Activated CD8-positive, alpha-beta memory T cell treated with anti-CD3 and anti-CD28 coated beads, Interleukin-2, amount 50 U/mL, for 24 hours (primary cell): ENCODE measurements around the gene LCN9.
"Not testable (repeated sequence)": the region's sequence is repeated elsewhere in the genome, so short reads cannot be mapped to it uniquely, and the experiment has no call there.

ENCODE experiments used
- DNase-seq: peaks from one replicate; pipeline ENCODE4 v3.0.0-alpha.2; 2020; ENCODE audit errors: extremely low read depth

LCN9 gene, protein sequence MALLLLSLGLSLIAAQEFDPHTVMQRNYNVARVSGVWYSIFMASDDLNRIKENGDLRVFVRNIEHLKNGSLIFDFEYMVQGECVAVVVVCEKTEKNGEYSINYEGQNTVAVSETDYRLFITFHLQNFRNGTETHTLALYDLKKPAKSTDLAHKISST

DNA sequence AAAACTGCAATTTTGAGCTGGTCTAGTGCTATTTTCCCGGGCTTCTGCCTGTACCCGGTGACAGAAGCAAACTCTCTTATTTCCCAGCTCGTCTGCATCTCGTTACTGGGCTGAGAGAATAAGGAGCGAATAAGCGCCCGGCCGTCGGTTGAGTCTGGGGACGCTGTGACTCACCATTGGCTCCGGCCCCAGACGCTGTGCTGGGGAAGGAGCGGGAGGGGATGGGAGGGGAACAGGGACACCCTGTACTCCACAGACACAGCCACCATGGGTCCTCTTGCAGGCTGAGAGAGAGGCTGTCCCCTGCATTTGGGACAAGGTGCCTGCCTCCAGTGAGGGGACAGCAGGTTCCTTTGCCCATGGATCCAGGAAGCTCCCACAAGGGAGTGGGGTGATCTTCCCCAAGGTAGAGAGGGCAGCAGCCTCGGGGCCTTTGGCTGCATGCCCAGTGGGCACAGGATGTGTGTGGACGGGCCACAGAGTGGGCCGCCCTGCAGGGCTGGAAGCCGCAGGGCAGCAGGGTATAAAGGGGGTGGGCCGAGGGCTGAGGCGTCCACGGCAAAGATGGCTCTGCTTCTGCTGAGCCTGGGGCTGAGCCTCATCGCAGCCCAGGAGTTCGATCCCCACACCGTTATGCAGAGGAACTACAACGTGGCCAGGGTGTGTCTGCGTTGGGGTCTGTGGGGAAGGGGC lies at the start of gene LCN9:
Gene LCN9, plus strand, starts transcription at position 552 of the 693 bp plus-strand sequence. Its CDS starts 13 bp downstream, at position 565.
- DNase-seq: no peak

DNA sequence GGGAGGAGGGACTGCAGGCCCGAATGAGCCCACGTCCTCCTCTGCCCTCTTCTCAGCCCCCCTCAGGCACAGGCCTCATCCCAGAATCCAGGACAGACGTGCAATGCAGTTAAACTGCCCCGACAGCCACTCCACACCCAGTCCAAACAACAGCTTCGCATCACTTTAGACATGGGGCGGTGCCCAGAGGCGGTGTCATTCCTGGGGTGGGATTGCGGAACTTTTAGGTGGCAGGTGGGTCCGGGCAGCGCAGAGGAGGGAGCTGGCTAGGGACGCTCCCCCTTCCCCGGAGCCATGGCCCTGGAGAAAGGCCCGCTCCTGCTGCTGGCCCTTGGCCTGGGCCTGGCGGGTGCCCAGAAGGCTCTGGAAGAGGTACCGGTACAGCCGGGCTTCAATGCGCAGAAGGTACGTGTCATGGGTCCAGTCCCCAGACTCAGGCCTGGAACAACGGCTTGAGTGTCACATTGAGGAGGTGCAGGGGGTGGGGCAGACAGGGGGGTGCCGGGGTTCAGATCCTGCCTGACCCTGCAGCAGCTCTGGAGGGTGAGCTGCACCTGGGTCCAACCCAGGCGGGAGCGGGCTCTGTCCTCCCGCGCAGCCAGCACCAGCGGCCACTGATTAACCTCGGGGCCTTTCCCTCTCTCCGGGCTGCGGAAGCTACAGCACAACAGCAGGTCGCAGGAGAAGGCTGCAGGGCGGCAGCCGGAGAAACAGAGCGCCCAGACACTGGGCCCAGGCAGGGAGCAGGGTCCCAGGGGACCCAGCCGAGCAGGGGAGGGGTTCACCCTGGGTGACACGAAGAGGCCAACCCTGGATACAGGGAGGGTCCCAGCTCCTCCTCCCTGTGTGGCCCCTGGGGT lies 48.9 kb upstream of the LCN9 start:
- DNase-seq: no peak

DNA sequence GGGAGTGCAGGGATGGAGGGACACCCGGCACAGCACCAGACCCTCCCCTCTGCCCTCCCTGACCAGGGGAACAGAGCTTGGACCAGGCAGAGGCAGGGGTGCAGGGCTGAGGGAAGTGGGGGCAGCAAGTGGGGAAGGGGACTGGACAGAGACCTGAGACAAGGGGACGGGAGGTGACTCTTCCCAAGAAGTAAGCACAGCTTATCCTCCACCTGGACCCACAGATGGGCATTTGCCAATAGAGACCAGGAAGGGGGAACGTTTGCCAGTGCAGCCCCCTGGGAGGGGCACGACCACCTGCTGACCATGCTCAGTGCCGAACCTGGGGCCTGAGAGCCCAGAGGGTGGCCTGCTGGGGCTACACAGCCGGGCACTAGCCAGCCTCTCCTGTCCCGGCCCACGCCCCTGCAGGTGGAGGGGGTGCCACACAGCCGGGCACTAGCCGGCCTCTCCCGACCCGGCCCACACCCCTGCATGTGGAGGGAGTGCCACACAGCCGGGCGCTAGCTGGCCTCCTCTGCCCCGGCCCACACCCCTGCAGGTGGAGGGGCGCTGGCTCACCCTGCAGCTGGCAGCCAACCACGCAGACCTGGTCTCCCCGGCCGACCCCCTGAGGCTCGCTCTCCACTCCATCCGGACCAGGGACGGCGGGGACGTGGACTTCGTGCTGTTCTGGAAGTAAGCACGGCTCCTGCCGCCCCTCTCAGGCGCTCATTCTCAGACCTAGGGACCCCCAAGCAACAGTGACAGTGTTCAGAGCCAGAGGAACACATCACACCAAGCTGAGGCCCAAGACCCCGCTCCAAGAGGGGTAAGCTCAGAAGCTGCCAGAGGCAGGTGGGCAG lies 48.1 kb upstream of the LCN9 start:
- no peak for DNase-seq

DNA sequence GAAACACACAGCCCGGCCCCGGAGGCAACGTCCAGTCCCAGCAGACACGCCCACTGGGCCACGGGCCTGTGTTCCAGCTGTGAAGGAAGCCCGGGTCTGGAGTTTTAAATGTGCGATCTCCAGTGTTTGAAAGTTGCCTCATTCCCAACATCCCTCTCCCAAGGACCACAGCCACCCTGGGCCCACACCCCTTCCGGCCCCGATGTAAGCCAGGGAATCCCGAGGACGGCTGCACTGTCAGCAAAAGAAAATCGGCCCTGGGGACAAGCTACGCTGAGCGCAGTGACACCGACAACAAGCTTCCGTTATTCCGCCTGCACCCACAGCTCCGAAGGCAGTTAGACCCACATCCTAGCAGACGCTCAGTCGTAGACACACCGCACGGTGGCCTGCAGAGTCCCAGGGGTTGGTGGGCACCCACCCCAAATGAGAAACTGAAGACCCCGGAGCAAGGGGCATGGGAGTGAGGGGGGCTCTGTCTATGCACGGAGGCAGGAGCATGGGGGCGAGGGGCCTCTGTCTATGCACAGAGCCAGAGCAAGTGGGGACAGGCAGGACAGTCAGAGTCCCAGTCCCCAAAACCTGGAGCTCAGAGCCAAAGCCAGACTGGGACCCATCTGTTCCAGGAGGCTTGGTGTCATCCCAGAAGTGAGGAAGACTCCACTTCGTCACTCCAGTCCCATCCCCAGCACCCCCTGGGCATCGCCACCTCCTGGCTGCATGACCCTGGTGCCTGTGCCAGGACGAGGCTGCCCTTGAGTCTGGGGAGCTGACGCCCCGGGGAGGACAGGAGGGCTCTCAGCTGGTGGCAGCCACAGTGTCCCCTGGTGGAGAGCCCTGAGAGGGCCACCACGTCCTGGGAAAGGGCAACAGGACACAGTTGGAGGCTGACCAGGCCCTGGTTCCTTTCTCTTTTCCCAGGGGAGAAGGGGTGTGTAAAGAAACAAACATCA lies 47.2 kb upstream of the LCN9 start:
- no peak for DNase-seq

DNA sequence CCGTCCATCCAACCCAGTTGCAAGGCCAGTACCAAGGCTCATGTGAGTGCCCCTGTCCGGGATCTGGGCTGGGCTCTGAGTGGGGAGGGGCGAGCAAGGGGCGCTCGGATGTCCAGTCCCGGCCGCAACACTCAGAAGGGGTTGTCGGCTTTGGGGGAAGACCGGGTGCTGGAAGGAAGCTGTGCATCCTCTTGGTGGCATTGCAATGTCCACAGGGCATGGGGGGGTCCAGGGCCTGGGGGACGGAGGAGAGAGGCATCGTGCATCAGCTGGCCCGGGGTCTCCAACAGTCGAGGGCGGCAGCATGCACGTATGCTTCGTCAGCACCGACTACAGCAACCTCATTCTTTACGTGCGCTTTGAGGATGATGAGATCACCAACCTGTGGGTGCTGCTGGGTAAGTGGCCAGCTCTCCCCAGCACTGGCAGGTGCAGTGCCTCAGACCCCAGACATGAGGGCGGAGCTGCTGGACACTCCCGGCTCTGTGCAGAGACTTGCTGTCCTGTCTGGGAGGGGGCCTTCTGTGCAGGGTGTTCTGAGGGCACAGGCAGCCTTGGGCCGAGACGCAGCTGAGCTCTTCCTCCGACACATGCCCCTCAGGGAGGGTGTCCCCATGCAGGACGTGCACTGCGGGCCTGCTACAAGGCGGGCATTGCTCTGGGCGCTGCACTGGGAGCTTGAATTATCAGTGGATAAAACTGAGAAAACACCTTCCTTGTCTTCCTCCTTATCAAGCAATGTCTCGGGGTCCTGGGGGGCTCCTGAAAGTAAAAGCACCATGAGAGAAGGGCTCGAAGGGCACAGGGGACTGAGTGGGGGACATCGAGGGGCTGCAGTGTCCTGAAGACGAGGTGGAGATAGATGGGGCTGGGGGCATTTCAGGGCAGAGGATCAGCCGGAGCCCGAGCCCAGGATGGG lies 46.2 kb upstream of the LCN9 start:
- no peak for DNase-seq

DNA sequence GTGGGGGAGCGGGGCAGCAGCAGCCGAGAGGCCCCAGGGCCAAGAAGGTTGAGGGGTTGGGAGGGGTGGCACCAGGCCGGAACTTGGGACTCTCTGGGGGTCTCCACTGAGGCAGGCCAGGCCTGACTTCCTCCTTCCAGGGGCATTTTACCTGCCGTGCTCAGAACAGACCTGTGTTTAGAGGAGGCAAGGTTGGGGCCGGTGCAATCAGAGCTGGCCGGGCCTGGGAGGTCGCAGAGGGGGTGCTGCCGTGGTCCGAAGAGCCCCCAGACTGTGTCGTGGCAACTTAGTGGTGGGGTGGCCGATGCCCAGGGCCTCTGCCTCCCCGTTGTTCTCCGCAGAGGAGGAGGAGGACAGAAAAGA lies 45.6 kb upstream of the LCN9 start:
- DNase-seq: no peak

DNA sequence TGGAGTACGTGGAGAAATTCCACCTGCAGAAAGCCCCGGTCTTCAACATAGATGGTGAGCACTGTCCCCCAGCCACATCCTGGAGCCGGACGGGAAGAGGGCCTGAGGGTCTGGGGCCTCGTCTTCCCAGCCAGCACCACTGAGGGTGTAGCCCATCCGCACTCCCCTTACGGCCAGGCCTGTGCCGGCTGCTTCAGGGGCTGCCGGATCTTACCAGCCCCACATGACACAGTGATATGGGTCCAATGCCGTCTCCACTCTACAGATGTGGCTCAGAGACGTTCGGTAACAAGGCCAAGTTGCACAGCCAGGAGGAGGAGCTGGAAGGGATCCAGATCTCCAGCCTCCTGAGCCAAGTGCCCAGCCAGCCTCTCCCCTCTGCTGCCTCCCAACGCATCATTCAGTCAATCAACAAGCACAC lies 45.1 kb upstream of the LCN9 start:
- DNase-seq: no peak

DNA sequence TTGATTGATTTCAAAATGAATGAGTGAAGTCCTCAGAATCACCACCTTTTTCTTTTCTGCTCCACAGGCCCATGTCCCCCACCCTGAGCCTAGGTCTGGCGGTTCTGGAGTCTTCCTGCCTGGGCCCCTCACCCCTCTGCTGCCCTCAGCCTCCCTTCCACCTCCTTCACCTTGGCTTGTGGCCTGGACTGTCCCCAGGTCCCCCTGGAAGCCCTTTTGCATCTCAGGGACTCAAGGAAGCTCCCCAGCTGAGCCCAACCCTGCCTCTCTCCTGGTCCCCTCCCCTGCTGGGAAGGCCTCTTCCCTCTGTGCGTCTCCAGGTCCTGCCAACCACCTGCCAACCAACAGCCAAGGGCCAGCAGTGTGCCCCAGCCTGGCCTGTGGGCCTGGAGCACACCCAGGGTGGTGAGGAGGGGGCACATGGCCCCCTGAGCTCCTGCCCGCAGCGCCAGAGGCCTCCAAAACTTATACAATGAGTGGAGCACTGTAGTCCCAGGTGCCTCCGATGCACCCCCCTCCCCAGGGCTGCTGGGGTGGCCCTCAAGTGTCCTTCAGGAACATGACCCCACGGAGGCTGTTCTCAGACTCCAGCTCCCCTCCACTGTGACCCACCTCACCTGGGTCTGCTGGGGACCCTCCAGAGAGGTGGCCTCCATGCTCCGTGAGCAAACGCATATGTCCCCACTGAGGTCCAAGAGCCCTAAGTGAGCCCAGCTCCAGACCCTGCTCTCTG lies 44.1 kb upstream of the LCN9 start:
- no peak for DNase-seq

DNA sequence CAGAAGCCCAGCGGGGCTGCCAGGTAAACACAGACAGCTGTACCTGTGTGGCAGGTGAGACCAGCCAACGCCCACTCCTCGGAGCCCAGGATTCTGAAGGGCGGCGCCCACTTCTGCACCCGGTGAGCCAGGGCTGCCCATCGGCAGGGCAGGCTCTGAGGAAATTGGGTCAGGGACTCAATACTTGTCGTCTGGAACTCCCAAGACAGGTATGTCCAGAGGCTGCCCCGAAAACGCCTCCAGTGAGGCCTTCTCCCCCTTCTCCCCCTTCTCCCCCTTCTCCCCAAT lies 43.6 kb upstream of the LCN9 start:
- DNase-seq: no peak

DNA sequence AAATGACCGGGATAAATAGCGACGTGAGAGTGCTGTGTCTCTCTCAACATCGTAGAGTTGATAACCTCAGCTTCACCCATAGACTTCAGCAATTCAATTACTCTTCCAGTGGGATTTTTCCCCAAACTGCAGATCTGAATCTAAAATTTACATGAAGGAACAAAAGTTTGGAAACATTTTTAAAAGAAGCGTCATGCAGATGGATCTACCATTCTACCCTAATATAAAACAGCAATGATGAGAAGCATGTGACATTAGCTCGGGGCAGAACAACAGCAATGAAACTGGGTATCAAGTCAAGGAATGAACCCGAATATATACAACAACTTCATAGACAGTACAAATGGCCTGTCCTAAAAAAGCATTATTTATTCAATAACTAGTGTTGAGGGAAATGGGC lies 42.6 kb upstream of the LCN9 start:
- DNase-seq: no peak

DNA sequence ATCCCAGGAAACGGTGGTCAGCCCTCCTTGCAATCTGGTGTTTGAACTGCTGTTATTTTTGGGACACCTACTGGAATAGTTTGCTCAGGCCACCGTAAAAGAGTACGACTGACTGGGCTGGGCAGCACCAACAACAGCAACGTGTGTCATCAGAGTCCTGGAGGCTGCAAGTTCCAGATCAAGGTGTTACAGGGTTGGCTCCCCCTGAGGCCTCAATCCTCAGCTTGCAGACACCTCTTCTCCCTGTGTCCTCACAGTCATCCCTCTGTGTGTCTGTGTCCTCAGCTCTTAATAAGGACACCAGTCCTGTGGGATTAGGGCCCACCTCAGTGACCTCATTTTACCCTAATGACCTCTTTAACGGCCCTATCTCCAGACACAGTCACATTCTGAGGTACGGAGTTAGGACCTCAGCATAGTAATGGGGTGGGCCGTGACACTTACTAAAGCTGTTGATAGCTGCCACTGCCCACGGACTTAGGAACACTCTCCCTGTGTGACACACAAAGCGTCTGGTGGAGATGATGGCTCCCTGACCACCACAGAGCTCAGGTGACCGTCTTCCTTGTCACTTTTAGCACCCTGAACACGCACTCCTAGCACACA lies 40.6 kb upstream of the LCN9 start:
- no peak for DNase-seq

DNA sequence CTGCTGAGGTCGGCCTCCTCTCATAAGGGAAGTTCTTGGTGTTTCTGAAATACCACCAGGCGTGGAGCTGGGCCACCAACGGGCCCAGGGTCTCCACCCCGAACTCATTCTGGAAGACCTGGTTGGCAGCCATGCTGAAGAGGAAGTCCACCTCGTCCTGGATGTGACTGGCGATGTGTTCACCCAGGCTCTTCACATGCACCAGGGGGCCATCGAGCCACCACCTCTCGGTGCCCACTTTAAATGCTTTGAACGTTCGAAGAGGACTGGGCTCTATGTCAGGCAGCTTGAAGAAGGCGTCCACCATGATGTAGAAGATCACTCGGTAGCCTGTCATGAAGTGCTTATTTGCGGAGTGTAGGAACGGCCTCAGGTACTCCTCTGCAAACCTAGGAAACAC lies 38.8 kb upstream of the LCN9 start:
- DNase-seq: no peak

DNA sequence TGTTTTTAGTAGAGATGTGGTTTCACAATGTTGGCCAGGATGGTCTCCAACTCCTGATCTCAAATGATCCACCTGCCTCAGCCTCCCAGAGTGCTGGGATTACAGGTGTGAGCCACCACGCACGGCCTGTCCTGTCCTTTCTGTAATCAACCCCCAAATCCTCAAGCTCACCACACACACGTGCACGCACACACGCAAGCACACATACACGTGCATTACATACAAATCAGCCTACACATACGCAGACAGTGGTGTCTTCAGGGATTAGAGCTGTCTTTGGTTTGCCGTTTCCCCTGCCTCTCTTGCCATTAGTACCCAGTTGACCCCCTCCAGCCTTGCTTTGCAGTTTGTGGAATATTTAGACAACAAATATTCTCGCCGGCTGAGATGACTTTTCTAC lies 30.3 kb upstream of the LCN9 start:
- no peak for DNase-seq

DNA sequence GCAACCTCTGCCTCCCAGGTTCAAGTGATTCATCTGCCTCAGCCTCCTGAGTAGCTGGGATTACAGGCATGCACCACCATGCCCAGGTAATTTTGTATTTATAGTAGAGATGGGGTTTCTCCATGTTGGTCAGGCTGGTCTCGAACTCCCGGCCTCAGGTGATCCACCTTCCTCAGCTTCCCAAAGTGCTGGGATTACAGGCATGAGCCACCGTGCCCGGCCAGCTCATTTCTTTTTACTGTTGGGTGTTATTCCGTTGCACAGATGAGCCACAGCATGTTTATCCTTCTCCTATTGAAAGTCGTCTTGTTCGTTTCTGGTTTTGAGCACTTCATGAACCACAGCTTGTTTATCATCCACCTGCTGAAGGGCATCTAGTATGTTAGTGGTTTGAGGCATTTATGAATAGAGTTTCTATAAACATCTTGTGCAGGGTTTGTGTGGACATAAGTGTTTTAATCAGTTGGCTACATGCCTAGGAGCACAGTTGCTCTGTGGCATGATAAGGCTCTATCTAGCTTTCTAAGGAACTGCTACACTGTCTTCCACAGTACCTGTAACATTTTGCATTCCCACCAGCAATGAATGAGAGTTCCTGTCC lies 26.1 kb upstream of the LCN9 start:
- not testable (repeated sequence) for DNase-seq

DNA sequence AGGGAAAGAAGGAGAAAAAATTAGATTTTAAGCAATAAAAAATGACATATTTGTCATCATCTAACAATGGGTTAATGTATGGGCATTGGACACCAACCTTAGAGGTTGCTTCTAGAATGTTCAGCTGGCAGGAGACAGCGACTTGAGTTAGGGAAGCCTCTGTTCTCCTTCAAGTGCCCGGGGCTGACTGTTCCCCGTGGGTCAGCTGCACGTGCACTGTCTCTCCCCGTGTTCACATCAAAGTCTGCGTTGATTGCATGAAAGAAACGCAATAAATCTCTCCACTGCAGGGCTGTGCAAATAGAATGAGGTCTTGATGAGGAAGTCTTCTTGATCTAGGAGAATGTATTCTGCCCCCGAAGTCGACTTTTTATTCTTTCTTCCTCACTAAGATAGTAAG lies 23.9 kb upstream of the LCN9 start, which contains the start of gene GLT6D1:
Gene GLT6D1, minus strand, starts transcription at position 345 of the 400 bp plus-strand sequence. CDS start 353 bp downstream, outside the sequence.
- no peak for DNase-seq

DNA sequence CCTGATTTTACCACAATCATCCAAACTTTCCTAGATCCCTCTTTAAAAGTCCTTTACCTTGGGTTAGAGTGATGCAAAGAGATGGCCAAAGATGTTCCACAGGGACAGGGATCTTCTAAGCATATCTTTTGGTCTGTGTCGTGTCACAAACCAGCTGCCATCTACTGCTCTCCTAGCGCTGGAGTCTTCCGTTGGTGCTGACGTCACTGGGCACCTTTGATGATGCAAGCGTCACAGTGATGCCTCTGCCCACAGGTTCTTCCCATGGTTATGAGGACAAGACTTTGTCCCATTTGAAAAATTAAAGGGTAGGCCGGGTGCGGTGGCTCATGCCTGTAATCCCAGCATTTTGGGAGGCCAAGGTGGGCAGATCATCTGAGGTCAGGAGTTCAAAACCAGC lies 22.1 kb upstream of the LCN9 start:
- no peak for DNase-seq

DNA sequence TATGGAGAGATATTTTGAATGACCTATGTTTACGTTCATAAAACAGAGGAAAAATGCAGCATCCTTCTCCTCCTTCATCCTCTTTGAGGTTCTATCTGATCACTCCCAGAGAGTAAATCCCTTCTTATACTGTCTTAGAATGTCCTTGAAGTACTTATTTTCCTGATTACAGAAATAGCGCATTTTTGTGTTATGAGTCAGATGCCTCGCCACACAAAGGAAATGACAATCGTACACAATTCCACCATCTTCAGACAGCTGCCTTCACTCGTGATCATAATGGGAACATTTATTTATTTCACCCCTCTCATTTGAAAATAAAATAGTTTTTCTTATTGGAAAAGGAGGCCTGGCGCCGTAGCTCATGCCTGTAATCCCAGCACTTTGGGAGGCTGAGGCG lies 21.4 kb upstream of the LCN9 start:
- DNase-seq: no peak

DNA sequence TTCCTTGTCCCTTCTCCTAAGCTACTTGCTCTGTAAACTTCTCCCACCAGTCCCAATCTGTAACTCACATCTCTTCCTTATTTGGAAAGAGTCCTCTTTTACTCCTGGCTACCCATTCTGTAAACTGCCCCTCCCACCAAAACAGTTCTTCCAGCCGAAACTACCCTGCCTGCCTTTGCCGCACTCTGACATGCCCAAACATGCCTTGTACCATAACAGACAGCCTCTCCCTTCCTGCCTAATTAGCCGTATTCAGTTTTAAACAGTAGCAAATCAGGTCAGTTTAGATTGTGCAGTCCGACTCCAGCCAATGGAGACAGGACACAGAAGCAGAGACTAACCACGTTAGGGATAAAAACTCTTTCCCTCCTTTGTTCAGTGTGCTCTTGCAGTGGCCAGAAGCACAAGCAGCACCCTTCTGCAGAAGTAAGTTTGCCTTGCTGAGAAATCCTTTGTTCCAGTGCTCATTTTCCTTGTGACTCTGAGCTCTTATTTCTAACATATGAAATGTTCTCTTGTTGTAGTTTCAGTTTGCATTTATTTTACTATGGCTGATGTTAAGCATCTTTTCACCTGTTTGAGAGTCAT lies 18.4 kb upstream of the LCN9 start:
- no peak for DNase-seq
